GM18861 (cell line): ENCODE measurements around the gene DNAH10.
"Not testable (repeated sequence)": the region's sequence is repeated elsewhere in the genome, so short reads cannot be mapped to it uniquely, and the experiment has no call there.

Experiments
- ATAC-seq: cut with Tn5 transposase; IDR thresholded peaks from one replicate; pipeline ENCODE4 v1.9.1; 2021; ENCODE audit not compliant: unreplicated experiment

Gene DNAH10

GRCh38 chr12:123945287-123946151, 183.4 kb downstream of the DNAH10 start:
- ATAC-seq, result no peak

- ATAC-seq, result no peak
These were observed 184.0 kb downstream of the DNAH10 start for GRCh38 chr12:123946152-123946515.

GRCh38 chr12:123946516-123947505, 184.7 kb downstream of the DNAH10 start:
- not testable (repeated sequence) for ATAC-seq

DNA sequence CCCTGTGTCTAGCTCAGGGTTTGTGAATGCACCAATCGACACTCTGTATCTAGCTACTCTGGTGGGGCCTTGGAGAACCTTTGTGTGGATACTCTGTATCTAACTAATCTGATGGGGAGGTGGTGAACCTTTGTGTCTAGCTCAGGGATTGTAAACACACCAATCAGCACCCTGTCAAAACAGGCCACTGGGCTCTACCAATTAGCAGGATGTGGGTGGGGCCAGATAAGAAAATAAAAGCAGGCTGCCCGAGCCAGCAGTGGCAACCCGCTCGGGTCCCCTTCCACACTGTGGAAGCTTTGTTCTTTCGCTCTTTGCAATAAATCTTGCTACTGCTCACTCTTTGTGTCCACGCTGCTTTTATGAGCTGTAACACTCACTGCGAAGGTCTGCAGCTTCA, 185.4 kb downstream of the DNAH10 start:
- ATAC-seq, result not testable (repeated sequence)

DNA sequence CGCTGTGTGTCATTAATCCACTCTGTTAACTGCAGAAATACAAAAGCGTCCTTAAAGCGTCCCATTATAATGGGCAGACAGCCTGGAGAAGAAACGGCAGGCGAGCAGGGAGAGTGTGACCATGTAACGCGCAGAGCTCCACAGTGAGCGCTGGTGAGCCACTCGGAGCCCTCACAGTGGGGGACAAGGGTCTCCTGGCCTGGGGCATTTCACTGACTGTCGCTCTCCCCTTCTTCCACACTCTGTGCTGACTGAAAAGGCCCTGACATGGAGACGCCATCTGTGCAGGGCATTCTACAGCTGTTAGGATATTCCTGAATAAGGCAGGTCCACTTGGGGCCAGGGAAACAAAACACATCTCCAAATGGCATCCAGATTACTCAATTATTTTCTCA, 186.3 kb downstream of the DNAH10 start:
- ATAC-seq, result no peak

GRCh38 chr12:123948796-123949769, 187.0 kb downstream of the DNAH10 start:
- no peak for ATAC-seq

DNA sequence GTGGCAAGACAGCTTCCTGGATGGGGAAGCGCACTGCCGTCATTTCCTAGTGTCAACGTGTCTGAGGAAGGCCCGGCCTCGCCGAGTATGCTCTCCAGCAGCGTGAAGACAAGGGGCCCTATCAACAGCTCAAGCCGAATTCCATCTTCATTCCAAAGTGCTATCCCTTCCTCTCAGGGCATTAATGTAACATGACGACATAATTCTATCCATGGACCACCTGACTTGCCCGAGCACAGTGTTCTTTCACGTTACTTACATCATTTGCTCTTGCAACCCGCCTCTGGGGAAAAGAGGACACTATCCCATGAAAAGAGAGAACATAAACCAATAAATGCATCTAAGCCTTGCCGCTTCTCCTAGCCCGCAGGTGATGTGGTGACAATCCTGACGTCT, 187.7 kb downstream of the DNAH10 start:
- no peak for ATAC-seq

GRCh38 chr12:123950476-123951349, 188.6 kb downstream of the DNAH10 start:
- no peak for ATAC-seq

DNA sequence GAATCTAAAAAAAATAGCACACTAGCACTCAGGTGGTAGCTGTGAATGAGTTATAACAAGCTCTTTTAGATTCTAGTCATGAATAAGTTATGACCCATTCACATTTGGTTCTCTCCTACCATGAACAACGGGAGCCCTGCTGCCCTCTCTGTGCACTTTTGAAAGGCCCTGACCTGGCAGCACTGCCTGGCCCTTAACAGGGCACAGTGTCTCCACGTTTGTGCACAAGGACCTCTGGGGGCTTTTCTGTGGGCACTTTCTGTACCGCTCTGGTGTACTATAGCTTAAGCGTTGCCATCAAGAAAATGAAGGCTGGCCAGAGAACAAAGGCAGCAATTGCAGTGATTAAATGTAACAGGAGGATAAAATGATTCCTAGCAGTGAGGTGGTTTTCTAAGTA, 189.4 kb downstream of the DNAH10 start:
- no peak for ATAC-seq

GRCh38 chr12:123952037-123952436, 189.9 kb downstream of the DNAH10 start:
- no peak for ATAC-seq

DNA sequence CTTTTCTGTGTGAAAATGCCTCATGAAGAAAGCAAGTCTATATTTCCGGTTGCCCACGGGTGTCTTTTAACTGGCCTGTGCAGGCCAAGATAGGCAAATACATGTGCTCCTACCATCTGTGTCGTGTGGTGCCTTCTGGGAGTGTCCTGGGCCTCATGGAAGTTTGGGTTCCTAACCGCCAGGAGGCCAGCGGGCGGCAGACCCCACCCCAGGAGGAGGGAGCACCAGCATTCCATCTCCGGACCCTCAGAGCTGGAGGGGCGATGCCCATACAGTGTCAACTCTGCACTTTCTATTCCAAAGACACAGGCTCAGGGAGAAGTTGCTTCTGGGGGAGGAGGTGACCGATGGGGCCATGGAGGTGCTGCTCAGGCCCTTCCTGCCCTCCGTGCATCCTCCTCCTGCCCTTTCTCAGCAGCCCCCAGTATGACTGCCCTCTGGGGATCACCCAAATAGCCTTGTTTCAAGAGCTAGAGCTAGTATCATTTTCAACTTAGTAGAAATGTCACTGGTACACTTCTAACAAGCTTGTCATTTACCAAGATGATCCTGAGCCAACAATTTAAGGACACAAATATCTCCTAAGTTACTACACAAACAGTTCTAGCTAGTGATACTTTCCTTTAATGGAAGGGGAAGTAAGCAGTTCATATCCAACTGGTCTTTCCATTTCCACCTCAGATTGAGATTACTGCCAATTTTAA, 192.7 kb downstream of the DNAH10 start:
- no peak for ATAC-seq

GRCh38 chr12:123956249-123956648, 194.1 kb downstream of the DNAH10 start:
- no peak for ATAC-seq

DNA sequence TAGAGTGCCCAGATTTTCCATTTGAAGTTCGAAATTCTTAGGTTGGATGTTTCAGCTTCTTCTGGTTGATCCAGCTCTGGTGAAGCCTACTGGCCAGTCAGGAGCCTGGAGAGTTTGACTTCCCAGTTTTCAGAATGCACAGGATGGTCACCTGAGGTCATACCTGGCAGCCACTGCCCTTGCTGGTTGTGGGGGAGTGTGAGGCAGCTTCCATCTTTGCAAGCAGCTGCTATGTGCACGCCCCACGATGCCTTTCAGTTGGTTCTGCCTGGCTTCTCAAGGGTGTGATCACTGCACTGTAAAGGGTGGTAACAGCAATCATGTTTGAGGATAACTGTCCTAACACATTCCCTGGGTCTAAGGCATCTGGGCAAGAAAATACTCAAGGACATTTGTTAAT, 195.1 kb downstream of the DNAH10 start:
- ATAC-seq, result no peak

- no peak for ATAC-seq
These were observed 196.4 kb downstream of the DNAH10 start for GRCh38 chr12:123958462-123958861.

- no peak for ATAC-seq
These were observed 196.8 kb downstream of the DNAH10 start for GRCh38 chr12:123958876-123959275.

DNA sequence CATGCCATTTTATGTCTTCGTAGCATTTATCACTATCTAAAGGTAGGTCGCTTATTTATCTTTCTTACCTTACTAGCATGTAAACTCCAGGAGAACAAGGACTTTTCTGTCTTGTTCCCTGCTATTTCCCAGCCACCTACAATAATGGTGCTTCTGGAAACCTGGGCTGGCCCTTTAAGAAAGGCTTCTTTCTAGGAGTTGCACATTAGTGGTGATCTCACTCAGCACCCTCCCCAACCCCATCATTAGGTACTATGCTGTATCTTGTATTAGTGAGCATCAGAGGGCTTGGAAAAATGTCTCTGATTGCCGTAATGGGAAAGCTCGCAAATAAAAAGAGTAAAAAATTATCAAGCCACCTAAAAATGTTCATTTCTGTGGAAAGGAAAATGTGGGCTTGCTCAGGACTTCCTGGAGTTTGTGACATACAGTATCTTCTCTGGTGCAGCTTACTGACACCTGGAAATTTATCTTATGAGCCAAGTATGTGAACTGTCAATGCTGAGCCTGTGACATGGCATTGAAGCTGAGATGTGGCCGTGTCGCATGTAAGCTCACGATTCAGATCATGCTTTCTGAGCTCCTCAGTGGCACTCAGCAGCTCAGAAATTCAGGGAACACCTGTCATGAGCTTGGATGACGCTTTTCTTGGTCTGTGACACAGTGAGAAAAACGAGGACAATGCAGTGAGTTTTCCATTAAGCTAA, 198.1 kb downstream of the DNAH10 start:
- ATAC-seq, result no peak

DNA sequence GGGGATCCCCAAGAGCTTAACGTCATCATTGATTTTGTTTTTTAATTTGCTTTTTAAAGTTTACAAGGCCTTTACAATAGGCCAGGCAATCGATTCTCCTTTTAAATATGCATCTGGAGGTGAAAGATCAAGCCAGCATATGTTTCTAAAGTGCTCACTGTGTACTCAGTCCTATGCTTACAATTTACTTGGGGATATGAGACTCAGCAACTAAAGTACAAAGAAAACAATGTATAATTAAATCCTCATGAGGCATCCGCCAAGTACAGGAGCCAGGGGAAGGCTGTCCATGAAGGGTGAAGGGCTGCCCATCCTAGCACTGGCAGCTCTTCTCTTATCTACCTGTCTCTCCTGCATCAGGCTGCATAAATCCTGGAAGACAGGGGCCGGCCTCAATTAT, 198.8 kb downstream of the DNAH10 start:
- no peak for ATAC-seq

GRCh38 chr12:123961585-123962345, 199.7 kb downstream of the DNAH10 start:
- ATAC-seq, result no peak
